HUES64 (cell line): ENCODE results near the gene KCP.

Experiments used
- H3K27ac ChIP-seq: 2 replicates; pipeline ENCODE4 v1.7.0; 2013; ENCODE audit warnings: low read depth, low read length, inconsistent platforms
- H3K27me3 ChIP-seq: 2 replicates; pipeline ENCODE4 v1.6.1; 2013; ENCODE audit warnings: mild to moderate bottlenecking, low read length; ENCODE audit not compliant: insufficient read depth
- H3K36me3 ChIP-seq: 2 replicates; pipeline ENCODE4 v1.6.1; 2013; ENCODE audit warnings: mild to moderate bottlenecking, low read length; ENCODE audit not compliant: insufficient read depth
- H3K4me1 ChIP-seq: 2 replicates; pipeline ENCODE4 v1.6.1; 2013; ENCODE audit warnings: mild to moderate bottlenecking, low read length, moderate library complexity; ENCODE audit not compliant: insufficient read depth
- H3K4me3 ChIP-seq: 2 replicates; pipeline ENCODE4 v1.5.1; 2013; ENCODE audit warnings: mild to moderate bottlenecking, low read length, moderate library complexity
- H3K9ac ChIP-seq: 2 replicates; pipeline ENCODE4 v1.6.1; 2013; ENCODE audit warnings: mild to moderate bottlenecking, low read depth, low read length
- H3K9me3 ChIP-seq: 2 replicates; pipeline ENCODE4 v1.6.1; 2013; ENCODE audit warnings: low read depth, low read length; ENCODE audit not compliant: insufficient read depth
- WGBS: fragments of 150-250, 120-280 bp; methylation state at CpG from one replicate; pipeline ENCODE4 v1.1.7; 2013; ENCODE audit warnings: missing lambda C conversion rate; 5-methylcytosine and 5-hydroxymethylcytosine counted together

Gene KCP

GRCh38 chr7:128842674-128843641 lies 67.6 kb downstream of the KCP start:
- H3K36me3 ChIP-seq, result peaks cover 44% of the 10 kb centered on the region; the same call in 1 of the 2 replicates
- no peak overlapping the region for H3K9ac ChIP-seq
- no peak overlapping the region for H3K27ac ChIP-seq
- no peaks in the 10 kb centered on the region for H3K27me3 ChIP-seq
- 96% methylated on average over 38 of the region's 38 CpGs for WGBS
- H3K9me3 ChIP-seq, result no peaks in the 10 kb centered on the region
- no peaks in the 10 kb centered on the region for H3K4me1 ChIP-seq
- no peak overlapping the region for H3K4me3 ChIP-seq

GRCh38 chr7:128841921-128842673 lies 68.4 kb downstream of the KCP start:
- Histone ChIP-seq H3K4me1 (no peaks in the 10 kb centered on the region), H3K4me3 (no peak overlapping the region), H3K9ac (no peak overlapping the region; the same call in 1 of the 2 replicates), H3K36me3 (peaks cover 47% of the 10 kb centered on the region; the same call in 1 of the 2 replicates), H3K9me3 (no peaks in the 10 kb centered on the region), H3K27me3 (no peaks in the 10 kb centered on the region), H3K27ac (no peak overlapping the region)
- WGBS, result 75% methylated on average over 35 of the region's 35 CpGs

GRCh38 chr7:128841171-128841690 lies 69.3 kb downstream of the KCP start:
- Histone ChIP-seq H3K9me3 (no peaks in the 10 kb centered on the region), H3K4me1 (no peaks in the 10 kb centered on the region), H3K27ac (no peak overlapping the region), H3K36me3 (peaks cover 43% of the 10 kb centered on the region; the same call in 1 of the 2 replicates), H3K4me3 (no peak overlapping the region), H3K27me3 (no peaks in the 10 kb centered on the region), H3K9ac (no peak overlapping the region)
- 94% methylated on average over 17 of the region's 17 CpGs for WGBS

- H3K36me3 ChIP-seq, result peaks cover 47% of the 10 kb centered on the region; the same call in 1 of the 2 replicates
- WGBS, result 94% methylated on average over 23 of the region's 23 CpGs
- H3K9ac ChIP-seq, result no peak overlapping the region
Observed at GRCh38 chr7:128840326-128841170, 70.0 kb downstream of the KCP start.

GRCh38 chr7:128839751-128840177 lies 70.7 kb downstream of the KCP start:
- Histone ChIP-seq H3K27me3 (no peaks in the 10 kb centered on the region), H3K4me1 (no peaks in the 10 kb centered on the region), H3K9me3 (no peaks in the 10 kb centered on the region), H3K36me3 (peaks cover 49% of the 10 kb centered on the region; the same call in 1 of the 2 replicates), H3K4me3 (no peak overlapping the region), H3K9ac (no peak overlapping the region), H3K27ac (no peak overlapping the region)
- 91% methylated on average over 13 of the region's 13 CpGs for WGBS

More at GRCh38 chr7:128840326-128841170, 70.0 kb downstream of the KCP start:
- Histone ChIP-seq H3K4me1 (no peaks in the 10 kb centered on the region), H3K27ac (no peak overlapping the region), H3K4me3 (no peak overlapping the region), H3K27me3 (no peaks in the 10 kb centered on the region), H3K9me3 (no peaks in the 10 kb centered on the region)

GRCh38 chr7:128838981-128839731 lies 71.4 kb downstream of the KCP start:
- 94% methylated on average over 17 of the region's 17 CpGs for WGBS
- Histone ChIP-seq H3K4me1 (no peaks in the 10 kb centered on the region), H3K36me3 (peaks cover 43% of the 10 kb centered on the region; the same call in 1 of the 2 replicates), H3K27me3 (no peaks in the 10 kb centered on the region), H3K9ac (no peak overlapping the region), H3K9me3 (no peaks in the 10 kb centered on the region), H3K27ac (no peak overlapping the region), H3K4me3 (no peak overlapping the region)

- Histone ChIP-seq H3K36me3 (peaks cover 36% of the 10 kb centered on the region; the same call in 1 of the 2 replicates), H3K9ac (no peak overlapping the region), H3K4me1 (peaks cover 9% of the 10 kb centered on the region; the same call in 1 of the 2 replicates), H3K4me3 (no peak overlapping the region), H3K27ac (no peak overlapping the region), H3K9me3 (no peaks in the 10 kb centered on the region), H3K27me3 (no peaks in the 10 kb centered on the region)
- WGBS, result 92% methylated on average over 22 of the region's 22 CpGs
Observed at GRCh38 chr7:128838109-128838779, 72.3 kb downstream of the KCP start.

- H3K9ac ChIP-seq, result no peak overlapping the region
- no peak overlapping the region for H3K27ac ChIP-seq
- H3K27me3 ChIP-seq, result no peaks in the 10 kb centered on the region
- WGBS, result 94% methylated on average over 16 of the region's 16 CpGs
- no peak overlapping the region for H3K4me3 ChIP-seq
- peaks cover 15% of the 10 kb centered on the region; the same call in 1 of the 2 replicates for H3K4me1 ChIP-seq
- H3K36me3 ChIP-seq, result peaks cover 29% of the 10 kb centered on the region; the same call in 1 of the 2 replicates
- H3K9me3 ChIP-seq, result no peaks in the 10 kb centered on the region
Observed at GRCh38 chr7:128837521-128837921, 73.0 kb downstream of the KCP start.

GRCh38 chr7:128836729-128837348 lies 73.7 kb downstream of the KCP start:
- no peaks in the 10 kb centered on the region for H3K9me3 ChIP-seq
- H3K4me1 ChIP-seq, result peaks cover 15% of the 10 kb centered on the region; the same call in 1 of the 2 replicates
- WGBS, result 96% methylated on average over 14 of the region's 14 CpGs
- no peak overlapping the region for H3K9ac ChIP-seq
- no peaks in the 10 kb centered on the region for H3K27me3 ChIP-seq
- H3K4me3 ChIP-seq, result no peak overlapping the region
- peaks cover 27% of the 10 kb centered on the region; the same call in 1 of the 2 replicates for H3K36me3 ChIP-seq
- no peak overlapping the region for H3K27ac ChIP-seq
